HEK293 (cell line): ENCODE data around the gene CASZ1.

Experiments
- HOXA7 ChIP-seq: sonication (generic); formaldehyde crosslinking; IDR thresholded peaks from 2 replicates; pipeline ENCODE4 v1.8.1; 2022; ENCODE audit warnings: missing genetic modification reagents, borderline replicate concordance
- PRDM10 ChIP-seq: fragments of 450-650 bp; formaldehyde crosslinking; IDR thresholded peaks from 2 replicates; pipeline ENCODE4 v1.5.1; 2016; ENCODE audit warnings: missing biosample characterization, missing genetic modification characterization
- SCRT2 ChIP-seq: fragments of 450-650 bp; formaldehyde crosslinking; IDR thresholded peaks from 2 replicates; pipeline ENCODE4 v1.5.1; 2016; ENCODE audit warnings: missing biosample characterization, missing genetic modification characterization
- TRIM28 ChIP-seq: IDR thresholded peaks from 2 replicates; pipeline ENCODE4 v1.6.1; 2011; ENCODE audit warnings: low read length, control low read depth, borderline replicate concordance
- ZNF426 ChIP-seq: fragments of 450-650 bp; formaldehyde crosslinking; IDR thresholded peaks from 2 replicates; pipeline ENCODE4 v1.5.1; 2017; ENCODE audit warnings: missing biosample characterization, missing genetic modification characterization, mild to moderate bottlenecking, inconsistent platforms, moderate library complexity
- ZNF707 ChIP-seq: fragments of 450-650 bp; formaldehyde crosslinking; IDR thresholded peaks from 2 replicates; pipeline ENCODE4 v1.5.1; 2016; ENCODE audit warnings: missing biosample characterization, missing genetic modification characterization
- ZNF837 ChIP-seq: fragments of 450-650 bp; formaldehyde crosslinking; IDR thresholded peaks from 2 replicates; pipeline ENCODE4 v1.5.1; 2016; ENCODE audit warnings: missing biosample characterization, missing genetic modification characterization
- TF ChIP-seq, protein P1 (sequence below): fragments of 450-650 bp; formaldehyde crosslinking; IDR thresholded peaks from 2 replicates; pipeline ENCODE4 v1.5.1; 2016; ENCODE audit warnings: missing biosample characterization, missing genetic modification characterization, low read depth
- TF ChIP-seq, protein P2 (sequence below): fragments of 450-650 bp; formaldehyde crosslinking; IDR thresholded peaks from 2 replicates; pipeline ENCODE4 v1.5.1; 2016; ENCODE audit warnings: missing biosample characterization, missing genetic modification characterization

- TF ChIP-seq PRDM10 (tag by site-specific recombination) (no peak), TRIM28 (no peak), ZNF837 (no peak), SCRT2 (tag by site-specific recombination) (no peak), ZNF426 (tag by site-specific recombination) (no peak), HOXA7 (no peak), ZNF707 (tag by site-specific recombination) (no peak)
- TF ChIP-seq, protein P1, sequence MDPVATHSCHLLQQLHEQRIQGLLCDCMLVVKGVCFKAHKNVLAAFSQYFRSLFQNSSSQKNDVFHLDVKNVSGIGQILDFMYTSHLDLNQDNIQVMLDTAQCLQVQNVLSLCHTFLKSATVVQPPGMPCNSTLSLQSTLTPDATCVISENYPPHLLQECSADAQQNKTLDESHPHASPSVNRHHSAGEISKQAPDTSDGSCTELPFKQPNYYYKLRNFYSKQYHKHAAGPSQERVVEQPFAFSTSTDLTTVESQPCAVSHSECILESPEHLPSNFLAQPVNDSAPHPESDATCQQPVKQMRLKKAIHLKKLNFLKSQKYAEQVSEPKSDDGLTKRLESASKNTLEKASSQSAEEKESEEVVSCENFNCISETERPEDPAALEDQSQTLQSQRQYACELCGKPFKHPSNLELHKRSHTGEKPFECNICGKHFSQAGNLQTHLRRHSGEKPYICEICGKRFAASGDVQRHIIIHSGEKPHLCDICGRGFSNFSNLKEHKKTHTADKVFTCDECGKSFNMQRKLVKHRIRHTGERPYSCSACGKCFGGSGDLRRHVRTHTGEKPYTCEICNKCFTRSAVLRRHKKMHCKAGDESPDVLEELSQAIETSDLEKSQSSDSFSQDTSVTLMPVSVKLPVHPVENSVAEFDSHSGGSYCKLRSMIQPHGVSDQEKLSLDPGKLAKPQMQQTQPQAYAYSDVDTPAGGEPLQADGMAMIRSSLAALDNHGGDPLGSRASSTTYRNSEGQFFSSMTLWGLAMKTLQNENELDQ (tag by site-specific recombination) = no peak
- TF ChIP-seq, protein P2, sequence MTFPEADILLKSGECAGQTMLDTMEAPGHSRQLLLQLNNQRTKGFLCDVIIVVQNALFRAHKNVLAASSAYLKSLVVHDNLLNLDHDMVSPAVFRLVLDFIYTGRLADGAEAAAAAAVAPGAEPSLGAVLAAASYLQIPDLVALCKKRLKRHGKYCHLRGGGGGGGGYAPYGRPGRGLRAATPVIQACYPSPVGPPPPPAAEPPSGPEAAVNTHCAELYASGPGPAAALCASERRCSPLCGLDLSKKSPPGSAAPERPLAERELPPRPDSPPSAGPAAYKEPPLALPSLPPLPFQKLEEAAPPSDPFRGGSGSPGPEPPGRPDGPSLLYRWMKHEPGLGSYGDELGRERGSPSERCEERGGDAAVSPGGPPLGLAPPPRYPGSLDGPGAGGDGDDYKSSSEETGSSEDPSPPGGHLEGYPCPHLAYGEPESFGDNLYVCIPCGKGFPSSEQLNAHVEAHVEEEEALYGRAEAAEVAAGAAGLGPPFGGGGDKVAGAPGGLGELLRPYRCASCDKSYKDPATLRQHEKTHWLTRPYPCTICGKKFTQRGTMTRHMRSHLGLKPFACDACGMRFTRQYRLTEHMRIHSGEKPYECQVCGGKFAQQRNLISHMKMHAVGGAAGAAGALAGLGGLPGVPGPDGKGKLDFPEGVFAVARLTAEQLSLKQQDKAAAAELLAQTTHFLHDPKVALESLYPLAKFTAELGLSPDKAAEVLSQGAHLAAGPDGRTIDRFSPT (tag by site-specific recombination) = no peak
Measured at GRCh38 chr1:10834770-10835412, 38.4 kb upstream of the CASZ1 start.
